Caki2 (cell line): ENCODE results near the gene ZNF23. TPM values are rescaled to one million over a fixed set of nuclear protein-coding genes. Genes with fewer than 3 reads are reported as not detected.
"Not testable (repeated sequence)": the region's sequence is repeated elsewhere in the genome, so short reads cannot be mapped to it uniquely, and the experiment has no call there.

ENCODE experiments used
- DNase-seq: peaks from one replicate; pipeline ENCODE4 v3.0.0-alpha.2; 2015; ENCODE audit warnings: low read depth
- in situ Hi-C: cut with HindIII; loops from 2 replicates; pipeline ENCODE4 v1.10.0; 2016; ENCODE audit warnings: low sequenced_read_pairs, low pct_unique_long_range_greater_than_20kb, mixed read lengths
- total RNA-seq: library from RNA; depleted of rRNA; stranded (reverse); fragments of >200 nt; shearing (Covaris generic); gene quantifications from 2 replicates; pipeline ENCODE4 v1.2.3, GENCODE V29; 2014; ENCODE audit warnings: low replicate concordance; rRNA removed

The ZNF23 gene
- total RNA-seq = 4.8 and 12.2 TPM in 2 replicates

GRCh38 chr16:71461686-71462648, at the start of gene ZNF23:
ZNF23 (minus strand) TSS chr16:71462247; CDS start chr16:71456796, 5,451 bp downstream.
- in situ Hi-C loops = no loop called here
- peak; percentile 72 for DNase-seq

- no peak for DNase-seq
- in situ Hi-C loops = no loop called here
These were observed 45.0 kb upstream of the ZNF23 start for GRCh38 chr16:71507061-71507460.

- no peak for DNase-seq
- in situ Hi-C loops = no loop called here
These were observed 42.9 kb upstream of the ZNF23 start for GRCh38 chr16:71504901-71505300.

GRCh38 chr16:71504051-71504450, 42.0 kb upstream of the ZNF23 start:
- DNase-seq, in situ Hi-C loops: not testable (repeated sequence)

DNA sequence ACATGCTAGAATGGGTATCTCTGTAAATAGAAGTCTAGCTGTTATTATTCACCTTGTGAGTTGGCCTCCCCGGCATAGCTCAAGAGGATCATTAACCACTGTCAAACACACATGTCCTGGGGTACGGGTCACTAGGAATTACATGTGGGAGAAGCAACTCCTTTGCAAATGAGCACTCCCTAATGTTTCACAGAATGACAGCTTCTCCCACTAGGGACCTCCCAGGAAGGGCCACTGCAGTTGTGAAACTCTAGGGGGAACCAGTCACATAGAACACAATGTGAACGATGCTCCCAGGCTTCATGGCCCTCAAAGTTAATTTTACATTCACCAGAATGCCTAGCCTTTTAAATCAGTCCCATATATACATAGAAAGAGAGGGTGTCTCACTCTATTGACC, 39.5 kb upstream of the ZNF23 start:
- in situ Hi-C loops = no loop called here
- DNase-seq = no peak

GRCh38 chr16:71500964-71501363, 38.9 kb upstream of the ZNF23 start:
- in situ Hi-C loops = no loop called here
- no peak for DNase-seq

DNA sequence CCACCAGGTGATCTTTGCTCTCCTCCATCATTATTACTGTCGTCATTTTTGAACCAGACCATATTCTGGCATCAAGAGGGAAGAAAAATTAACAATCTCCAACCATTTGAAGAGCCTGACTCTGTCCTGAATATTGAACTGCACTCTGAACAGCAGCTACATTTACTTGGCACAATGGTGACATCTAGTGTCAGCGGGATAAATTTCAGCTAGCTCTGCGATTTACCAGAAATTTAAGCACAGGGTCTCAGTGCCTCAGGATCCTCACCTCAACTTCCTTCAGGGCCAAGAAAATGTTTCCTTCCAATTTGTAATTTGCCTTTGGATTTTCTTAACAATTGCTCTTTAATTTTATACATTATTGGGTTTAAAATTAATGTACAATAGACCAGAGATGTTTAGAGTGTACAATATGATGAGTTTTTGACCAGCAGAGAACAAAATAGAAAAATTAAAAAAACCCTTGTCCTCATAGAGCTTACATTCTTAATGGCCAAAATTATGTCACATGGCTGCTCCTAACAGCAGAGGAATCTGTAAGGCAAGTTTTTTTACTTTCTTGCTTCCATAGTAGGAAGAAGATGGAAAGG, 37.8 kb upstream of the ZNF23 start:
- in situ Hi-C loops = no loop called here

GRCh38 chr16:71498031-71498430, 36.0 kb upstream of the ZNF23 start:
- in situ Hi-C loops = no loop called here
- DNase-seq = no peak

More for the DNA sequence above, 37.8 kb upstream of the ZNF23 start:
- peak; percentile 29 for DNase-seq

DNA sequence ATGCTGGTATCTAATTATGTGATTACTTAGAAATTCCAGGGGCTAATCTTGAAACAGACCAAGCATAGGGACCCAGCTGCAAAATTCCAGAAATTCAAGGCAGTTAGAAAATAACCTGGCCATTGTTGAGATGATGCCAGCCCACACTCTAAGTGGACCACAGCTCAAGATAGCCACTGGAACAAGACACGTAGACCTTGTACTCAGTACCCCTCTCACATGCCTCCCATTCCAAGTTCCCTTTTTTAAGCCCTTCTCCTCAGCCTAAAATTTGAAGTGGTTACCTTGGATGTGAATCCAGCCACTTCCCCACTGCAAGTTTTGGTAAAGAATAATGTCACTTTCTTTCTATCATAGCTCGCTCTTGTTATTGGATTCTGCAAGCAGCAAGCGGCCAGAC, 31.2 kb upstream of the ZNF23 start:
- no peak for DNase-seq
- in situ Hi-C loops = no loop called here

DNA sequence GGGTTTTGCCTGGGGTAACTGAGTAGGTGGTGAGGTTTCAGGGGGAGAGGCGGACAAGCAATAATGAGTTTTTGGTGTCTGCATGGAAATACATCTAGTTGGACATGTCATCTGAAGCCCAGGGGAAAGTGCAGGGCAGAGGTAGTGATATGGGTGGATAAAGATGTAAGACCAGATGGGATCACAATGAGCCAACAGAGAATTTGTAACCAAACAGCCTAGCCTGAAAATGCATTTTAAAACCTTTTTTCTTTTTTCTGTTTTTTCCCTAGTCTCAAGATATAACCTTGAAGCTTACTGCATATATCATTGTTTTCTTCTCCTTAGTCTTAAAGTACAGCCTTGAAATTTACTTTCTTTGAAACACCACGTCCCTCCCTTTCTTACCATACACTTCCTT, 30.7 kb upstream of the ZNF23 start:
- in situ Hi-C loops = no loop called here
- no peak for DNase-seq

- DNase-seq = no peak
- in situ Hi-C loops = no loop called here
These were observed 29.0 kb upstream of the ZNF23 start for GRCh38 chr16:71491054-71491453.

DNA sequence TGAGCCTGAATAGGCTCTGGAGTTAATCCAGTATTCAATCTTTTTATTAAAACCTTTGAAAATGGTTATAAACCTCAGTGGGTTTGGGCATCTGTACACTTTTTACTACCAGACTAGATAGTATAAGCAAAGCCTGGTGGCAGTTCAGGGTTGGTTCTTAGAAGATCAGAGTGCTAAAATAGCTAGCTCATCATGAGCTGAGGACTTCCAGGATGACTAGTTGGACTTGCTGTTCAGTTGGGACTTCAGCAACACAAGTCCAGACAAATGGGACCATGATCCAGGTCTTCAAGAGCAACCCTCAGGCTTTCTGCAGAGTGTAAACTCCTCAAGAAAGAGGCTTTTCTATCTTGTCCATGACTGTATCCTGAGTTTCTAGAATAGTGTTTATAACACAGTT, 28.3 kb upstream of the ZNF23 start:
- DNase-seq = no peak
- in situ Hi-C loops = no loop called here

- in situ Hi-C loops = no loop called here
- no peak for DNase-seq
These were observed 27.1 kb upstream of the ZNF23 start, which contains the start of gene ZNF19 for GRCh38 chr16:71489122-71489521. ZNF19 (minus strand) TSS chr16:71489324; CDS start chr16:71482114, 7,210 bp downstream.

DNA sequence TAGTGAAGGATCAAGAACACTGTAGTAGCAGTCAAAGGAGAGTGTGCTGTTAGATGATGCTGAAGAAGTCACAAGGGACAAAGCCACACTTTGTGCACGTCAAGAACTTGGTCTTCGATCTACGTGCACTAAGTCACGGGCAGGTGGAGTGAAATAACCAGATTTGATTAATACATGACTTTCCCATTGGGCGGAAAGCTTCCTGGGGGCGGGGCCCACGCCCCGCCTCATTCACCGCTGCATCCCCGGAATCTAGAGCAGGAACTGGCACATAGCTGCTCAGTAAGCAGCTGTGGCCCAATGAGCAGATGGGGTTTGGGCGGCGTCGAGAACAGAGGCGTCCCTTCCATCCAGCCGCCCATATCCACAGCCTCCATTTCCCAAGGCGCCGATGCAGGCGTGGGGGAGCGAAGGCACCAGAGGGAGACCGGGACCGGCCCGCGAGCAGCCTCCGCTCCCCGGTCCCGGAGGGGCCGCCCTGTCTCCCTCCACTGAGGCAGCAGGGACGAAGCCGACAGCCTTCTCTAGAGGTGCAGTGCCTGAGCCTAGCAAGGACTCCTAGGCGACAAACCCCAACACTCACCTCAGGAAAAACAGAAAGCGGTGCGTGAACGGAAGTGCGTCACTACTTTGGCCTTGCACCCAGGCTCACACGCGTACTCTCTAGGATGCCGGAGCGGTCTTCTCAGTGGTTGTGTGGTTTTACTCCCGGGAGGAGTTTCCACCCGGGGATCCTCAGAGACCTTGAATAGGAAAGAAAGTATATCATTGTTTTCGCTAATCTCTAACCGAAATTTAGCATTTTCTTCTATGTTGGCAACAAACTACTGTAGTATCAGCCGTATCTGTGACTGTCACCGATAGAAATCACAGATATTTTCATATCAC, 22.2 kb upstream of the ZNF23 start:
- in situ Hi-C loops = no loop called here
- peak; percentile 95 for DNase-seq

- in situ Hi-C loops = no loop called here
- no peak for DNase-seq
These were observed 20.5 kb upstream of the ZNF23 start for GRCh38 chr16:71482569-71482968.

GRCh38 chr16:71480956-71481355, 18.9 kb upstream of the ZNF23 start:
- in situ Hi-C loops = no loop called here
- no peak for DNase-seq

- DNase-seq = no peak
- in situ Hi-C loops = no loop called here
These were observed 17.4 kb upstream of the ZNF23 start for GRCh38 chr16:71479420-71479819.

DNA sequence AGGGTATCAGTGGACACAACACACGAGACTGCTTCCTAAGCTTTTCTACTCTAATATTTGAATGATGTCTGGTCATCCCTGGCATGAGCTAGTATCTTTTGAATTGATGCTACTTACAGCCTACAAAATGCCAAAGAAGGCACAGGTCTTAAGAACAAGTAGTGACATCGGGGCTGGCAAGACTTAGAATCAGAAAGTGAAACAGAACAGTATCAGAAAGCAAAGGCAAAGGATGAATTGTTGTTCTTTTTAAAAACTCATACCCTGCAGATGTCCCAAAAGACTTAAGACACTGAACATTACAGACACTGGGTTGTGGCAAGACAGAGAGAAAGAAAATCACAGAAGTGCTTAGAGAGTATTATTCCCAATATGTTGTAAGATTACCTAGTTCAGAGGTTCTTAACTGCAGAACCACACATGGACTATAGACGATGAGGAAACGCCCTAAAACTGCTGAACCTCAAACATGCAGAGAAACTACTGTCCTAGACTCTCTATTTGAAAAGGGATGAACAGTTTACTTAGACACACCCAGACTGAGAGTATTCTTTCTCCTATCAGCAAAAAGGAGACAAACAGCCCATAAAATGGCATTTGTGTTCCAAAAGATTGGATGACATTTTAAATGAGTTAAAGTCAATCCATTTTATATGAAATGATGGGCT, 14.5 kb upstream of the ZNF23 start:
- in situ Hi-C loops = no loop called here
- DNase-seq = no peak
